Effector memory CD4-positive, alpha-beta T cell (primary cell): ENCODE results near the gene ECT2.

Source experiments
- DNase-seq, 3 donors: peaks; one replicate each; pipeline ENCODE4 v3.0.0-alpha.2; 2020
- H3K27ac ChIP-seq: 2 replicates; pipeline ENCODE4 v1.7.0; 2013; ENCODE audit warnings: mild to moderate bottlenecking, low read length, moderate library complexity; ENCODE audit not compliant: insufficient read depth, poor library complexity, severe bottlenecking
- H3K27me3 ChIP-seq: replicated peaks from 2 replicates; pipeline ENCODE4 v1.7.0; 2013; ENCODE audit warnings: mild to moderate bottlenecking, low read length; ENCODE audit not compliant: insufficient read depth, control insufficient read depth, poor library complexity, severe bottlenecking
- H3K36me3 ChIP-seq: 2 replicates; pipeline ENCODE4 v1.7.0; 2013; ENCODE audit warnings: mild to moderate bottlenecking, low read length, moderate library complexity; ENCODE audit not compliant: control insufficient read depth, insufficient read depth
- H3K4me1 ChIP-seq: 2 replicates; pipeline ENCODE4 v1.7.0; 2013; ENCODE audit warnings: low read length, mild to moderate bottlenecking; ENCODE audit not compliant: control insufficient read depth, insufficient read depth, poor library complexity, severe bottlenecking
- H3K4me3 ChIP-seq: 2 replicates; pipeline ENCODE4 v1.7.0; 2013; ENCODE audit warnings: low read length, low read depth, mild to moderate bottlenecking; ENCODE audit not compliant: insufficient read depth, poor library complexity, severe bottlenecking
- H3K9me3 ChIP-seq: 2 replicates; pipeline ENCODE4 v1.7.0; 2013; ENCODE audit warnings: mild to moderate bottlenecking, low read length, moderate library complexity; ENCODE audit not compliant: control insufficient read depth

Gene ECT2

GRCh38 chr3:172766718-172767405 lies 16.3 kb downstream of the ECT2 start:
- Histone ChIP-seq H3K4me3 (no peak overlapping the region), H3K36me3 (no peaks in the 10 kb centered on the region)

GRCh38 chr3:172770382-172770781 lies 19.9 kb downstream of the ECT2 start:
- H3K36me3 ChIP-seq, result no peaks in the 10 kb centered on the region
- H3K9me3 ChIP-seq, result no peaks in the 10 kb centered on the region
- DNase-seq, result no peak
- H3K27me3 ChIP-seq, result no peaks in the 10 kb centered on the region
- no peaks in the 10 kb centered on the region for H3K4me1 ChIP-seq
- no peak overlapping the region for H3K27ac ChIP-seq
- no peak overlapping the region for H3K4me3 ChIP-seq

More at GRCh38 chr3:172766718-172767405, 16.3 kb downstream of the ECT2 start:
- Histone ChIP-seq H3K27me3 (no peaks in the 10 kb centered on the region), H3K27ac (no peak overlapping the region), H3K9me3 (no peaks in the 10 kb centered on the region), H3K4me1 (no peaks in the 10 kb centered on the region)
- DNase-seq, result no peak

GRCh38 chr3:172771672-172772071 lies 21.1 kb downstream of the ECT2 start:
- H3K27ac ChIP-seq, result no peak overlapping the region
- no peak overlapping the region for H3K4me3 ChIP-seq
- no peaks in the 10 kb centered on the region for H3K9me3 ChIP-seq
- H3K27me3 ChIP-seq, result no peaks in the 10 kb centered on the region
- no peaks in the 10 kb centered on the region for H3K36me3 ChIP-seq
- no peaks in the 10 kb centered on the region for H3K4me1 ChIP-seq
- no peak for DNase-seq

- Histone ChIP-seq H3K4me3 (no peak overlapping the region), H3K9me3 (no peaks in the 10 kb centered on the region), H3K36me3 (no peaks in the 10 kb centered on the region), H3K4me1 (no peaks in the 10 kb centered on the region), H3K27ac (no peak overlapping the region), H3K27me3 (no peaks in the 10 kb centered on the region)
- no peak for DNase-seq
Measured at GRCh38 chr3:172776049-172776717, 25.7 kb downstream of the ECT2 start.

- H3K4me3 ChIP-seq, result no peak overlapping the region
- no peaks in the 10 kb centered on the region for H3K4me1 ChIP-seq
- no peak overlapping the region for H3K27ac ChIP-seq
- H3K27me3 ChIP-seq, result no peaks in the 10 kb centered on the region
- no peaks in the 10 kb centered on the region for H3K9me3 ChIP-seq
- H3K36me3 ChIP-seq, result no peaks in the 10 kb centered on the region
- no peak for DNase-seq
Measured at GRCh38 chr3:172777901-172778300, 27.4 kb downstream of the ECT2 start.

GRCh38 chr3:172782235-172782634 lies 31.7 kb downstream of the ECT2 start:
- Histone ChIP-seq H3K27me3 (no peaks in the 10 kb centered on the region), H3K9me3 (no peaks in the 10 kb centered on the region), H3K36me3 (no peaks in the 10 kb centered on the region), H3K4me3 (no peak overlapping the region), H3K27ac (no peak overlapping the region), H3K4me1 (no peaks in the 10 kb centered on the region)
- no peak for DNase-seq

- Histone ChIP-seq H3K4me1 (no peaks in the 10 kb centered on the region), H3K9me3 (no peaks in the 10 kb centered on the region), H3K27me3 (no peaks in the 10 kb centered on the region), H3K27ac (no peak overlapping the region), H3K36me3 (no peaks in the 10 kb centered on the region), H3K4me3 (no peak overlapping the region)
- DNase-seq, result no peak
Measured at GRCh38 chr3:172786036-172786435, 35.5 kb downstream of the ECT2 start.

GRCh38 chr3:172787019-172787418 lies 36.5 kb downstream of the ECT2 start:
- Histone ChIP-seq H3K4me1 (no peaks in the 10 kb centered on the region), H3K27ac (no peak overlapping the region), H3K9me3 (no peaks in the 10 kb centered on the region), H3K36me3 (no peaks in the 10 kb centered on the region), H3K27me3 (no peaks in the 10 kb centered on the region), H3K4me3 (no peak overlapping the region)
- DNase-seq, result no peak

- no peak overlapping the region for H3K4me3 ChIP-seq
- H3K27ac ChIP-seq, result no peak overlapping the region
- no peaks in the 10 kb centered on the region for H3K36me3 ChIP-seq
- H3K4me1 ChIP-seq, result no peaks in the 10 kb centered on the region
- DNase-seq, result no peak
- no peaks in the 10 kb centered on the region for H3K27me3 ChIP-seq
- no peaks in the 10 kb centered on the region for H3K9me3 ChIP-seq
Measured at GRCh38 chr3:172787746-172788145, 37.2 kb downstream of the ECT2 start.

GRCh38 chr3:172799246-172799645 lies 48.7 kb downstream of the ECT2 start:
- H3K27me3 ChIP-seq, result no peaks in the 10 kb centered on the region
- no peaks in the 10 kb centered on the region for H3K4me1 ChIP-seq
- no peaks in the 10 kb centered on the region for H3K9me3 ChIP-seq
- no peak overlapping the region for H3K27ac ChIP-seq
- H3K4me3 ChIP-seq, result no peak overlapping the region
- H3K36me3 ChIP-seq, result no peaks in the 10 kb centered on the region
- no peak for DNase-seq
